Tibial nerve (tissue), 4 donors: ENCODE data around the gene MED31. TPM values are rescaled to one million over a fixed set of nuclear protein-coding genes. Genes with fewer than 3 reads are reported as not detected.

Experiments used
- DNase-seq, 2 donors: peaks; one replicate each; pipeline ENCODE4 v3.0.0-alpha.2; 2019; ENCODE audit warnings: low spot score in 2 of 2
- H3K27ac ChIP-seq, 4 donors: fragments of 200-600 bp; sonication (generic) in 3 of 4; one replicate each; pipeline ENCODE4 v1.5.1; 2017 to 2019; ENCODE audit warnings: mild to moderate bottlenecking in 1 of 4
- H3K27me3 ChIP-seq, 2 donors: fragments of 200-600 bp; sonication (generic) in 1 of 2; one replicate each; pipeline versions ENCODE4 v1.5.1 to v1.6.0; 2017 to 2019
- H3K36me3 ChIP-seq, 3 donors: fragments of 200-600 bp; sonication (generic); one replicate each; pipeline ENCODE4 v1.5.1; 2018 to 2019
- H3K4me1 ChIP-seq, 4 donors: fragments of 200-600 bp; sonication (generic) in 3 of 4; one replicate each; pipeline ENCODE4 v1.5.1; 2017 to 2019
- H3K4me3 ChIP-seq, 4 donors: fragments of 200-600 bp; sonication (generic) in 3 of 4; one replicate each; pipeline ENCODE4 v1.5.1; 2017 to 2019; ENCODE audit warnings: mild to moderate bottlenecking in 1 of 4, moderate library complexity in 1 of 4
- H3K9me3 ChIP-seq, 4 donors: fragments of 200-600 bp; sonication (generic) in 3 of 4; one replicate each; pipeline ENCODE4 v1.5.1; 2017 to 2019
- EP300 ChIP-seq, 2 donors: sonication (generic); formaldehyde crosslinking; IDR thresholded peaks; one replicate each; pipeline ENCODE4 v1.6.1; 2017; ENCODE audit warnings: antibody characterized with exemption in 2 of 2, mild to moderate bottlenecking in 1 of 2
- POLR2A ChIP-seq, 2 donors: fragments of 450-650 bp; IDR thresholded peaks; one replicate each; pipeline ENCODE4 v1.6.1; 2017; ENCODE audit warnings: antibody characterized with exemption in 2 of 2, mild to moderate bottlenecking in 2 of 2, moderate library complexity in 2 of 2
- WGBS, 2 donors: methylation state at CpG; one replicate each; pipeline ENCODE4 v1.1.5; 2018; 5-methylcytosine and 5-hydroxymethylcytosine counted together
- total RNA-seq, 4 donors: library from RNA; depleted of rRNA; stranded (reverse); fragments of >200 nt; gene quantifications; one replicate each; pipeline ENCODE4 v1.1.0, GENCODE V29; 2016
- TF ChIP-seq, protein P1 (sequence below), 5 experiments: fragments of 200-600 bp in 3 of 5; fragments of 450-650 bp in 2 of 5; sonication (generic) in 3 of 5; IDR thresholded peaks; one replicate each; pipeline ENCODE4 v1.5.1; 2016 to 2019; ENCODE audit warnings: antibody characterized with exemption in 5 of 5, mild to moderate bottlenecking in 3 of 5, moderate library complexity in 2 of 5

MED31 gene
- total RNA-seq, 4 donors from 2014 or later, result 4.5 to 12.6 (median 6.6) TPM

DNA sequence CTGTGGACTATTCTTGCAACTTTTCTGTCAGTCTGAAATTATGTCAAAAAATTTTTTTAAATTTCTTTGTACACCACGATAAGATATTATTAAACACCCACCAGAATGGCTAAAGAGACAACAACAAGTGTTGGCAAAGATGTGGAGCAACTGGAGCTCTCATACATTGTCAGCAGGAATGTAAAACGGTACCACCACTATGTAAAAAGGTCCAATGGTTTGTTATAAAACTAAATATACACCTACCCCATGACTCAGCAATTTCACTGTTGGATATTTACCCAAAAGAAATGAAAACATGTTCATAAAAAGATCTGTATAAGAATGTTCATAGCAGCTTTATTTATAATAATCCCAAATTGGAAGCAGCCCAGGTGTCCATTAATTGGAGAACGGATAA, 18.1 kb downstream of the MED31 start:
- no peaks in the 10 kb centered on the region for H3K27me3 ChIP-seq
- no peak overlapping the region for H3K4me3 ChIP-seq
- no peak for DNase-seq
- H3K4me1 ChIP-seq, result peaks cover 0 to 12% (median 0%) of the 10 kb centered on the region in 4 donors
- TF ChIP-seq EP300 (IDR thresholded peaks at IDR 0.05) (no peak), POLR2A (IDR thresholded peaks at IDR 0.05) (no peak)
- TF ChIP-seq, protein P1, sequence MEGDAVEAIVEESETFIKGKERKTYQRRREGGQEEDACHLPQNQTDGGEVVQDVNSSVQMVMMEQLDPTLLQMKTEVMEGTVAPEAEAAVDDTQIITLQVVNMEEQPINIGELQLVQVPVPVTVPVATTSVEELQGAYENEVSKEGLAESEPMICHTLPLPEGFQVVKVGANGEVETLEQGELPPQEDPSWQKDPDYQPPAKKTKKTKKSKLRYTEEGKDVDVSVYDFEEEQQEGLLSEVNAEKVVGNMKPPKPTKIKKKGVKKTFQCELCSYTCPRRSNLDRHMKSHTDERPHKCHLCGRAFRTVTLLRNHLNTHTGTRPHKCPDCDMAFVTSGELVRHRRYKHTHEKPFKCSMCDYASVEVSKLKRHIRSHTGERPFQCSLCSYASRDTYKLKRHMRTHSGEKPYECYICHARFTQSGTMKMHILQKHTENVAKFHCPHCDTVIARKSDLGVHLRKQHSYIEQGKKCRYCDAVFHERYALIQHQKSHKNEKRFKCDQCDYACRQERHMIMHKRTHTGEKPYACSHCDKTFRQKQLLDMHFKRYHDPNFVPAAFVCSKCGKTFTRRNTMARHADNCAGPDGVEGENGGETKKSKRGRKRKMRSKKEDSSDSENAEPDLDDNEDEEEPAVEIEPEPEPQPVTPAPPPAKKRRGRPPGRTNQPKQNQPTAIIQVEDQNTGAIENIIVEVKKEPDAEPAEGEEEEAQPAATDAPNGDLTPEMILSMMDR (IDR thresholded peaks at IDR 0.05), result no peak
- peaks cover 0 to 57% (median under 1%) of the 10 kb centered on the region in 3 donors for H3K36me3 ChIP-seq
- no peak overlapping the region for H3K27ac ChIP-seq
- H3K9me3 ChIP-seq, result no peaks in the 10 kb centered on the region
- 93 to 95% methylated on average over 3 of the region's 3 CpGs for WGBS, 2 donors

DNA sequence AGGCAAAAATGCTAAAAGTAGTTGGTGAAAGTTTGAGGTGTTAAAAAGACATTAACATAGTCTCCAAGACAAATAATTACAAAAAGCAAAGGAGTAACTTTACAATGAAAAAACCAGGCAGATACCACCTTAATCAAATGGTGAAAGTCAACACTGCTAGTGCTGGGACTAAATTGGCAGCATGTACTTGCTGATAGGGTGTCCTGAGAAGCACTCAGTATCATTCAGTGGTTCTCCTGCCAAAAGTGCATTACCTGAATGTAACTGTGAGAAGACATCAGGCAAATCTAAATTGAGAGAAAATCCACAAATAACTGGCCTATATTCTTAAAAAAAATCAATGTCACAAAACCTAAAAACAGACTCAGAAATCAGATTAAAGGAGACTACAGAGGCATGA, 18.9 kb downstream of the MED31 start:
- H3K27ac ChIP-seq, result no peak overlapping the region
- no peak overlapping the region for H3K4me3 ChIP-seq
- peaks cover 0 to 5% (median 0%) of the 10 kb centered on the region in 4 donors for H3K4me1 ChIP-seq
- no peak for DNase-seq
- H3K36me3 ChIP-seq, result peaks cover 0 to 65% (median 6%) of the 10 kb centered on the region in 3 donors
- TF ChIP-seq, protein P1 (IDR thresholded peaks at IDR 0.05), result no peak
- TF ChIP-seq POLR2A (IDR thresholded peaks at IDR 0.05) (no peak), EP300 (IDR thresholded peaks at IDR 0.05) (no peak)
- no peaks in the 10 kb centered on the region for H3K27me3 ChIP-seq
- H3K9me3 ChIP-seq, result no peaks in the 10 kb centered on the region

DNA sequence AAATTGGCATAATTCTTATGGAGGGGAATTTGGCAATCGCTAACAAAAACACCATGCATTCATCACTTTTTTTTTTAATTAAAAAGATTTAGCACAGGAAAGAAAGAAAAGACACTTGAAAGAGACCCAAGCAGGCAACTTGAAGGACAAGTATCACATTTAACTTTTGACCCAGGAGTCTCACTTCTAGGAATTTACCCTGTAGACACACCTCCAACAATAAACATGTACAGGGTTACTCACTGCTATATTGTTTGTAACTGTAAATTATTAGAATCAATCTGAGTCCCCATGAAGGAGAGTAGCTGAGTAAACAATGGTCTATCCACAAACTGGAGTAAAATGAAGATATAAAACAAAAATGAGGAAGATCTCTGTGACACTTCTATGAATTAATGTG, 21.0 kb downstream of the MED31 start:
- H3K36me3 ChIP-seq, result peaks cover 0 to 86% (median 6%) of the 10 kb centered on the region in 3 donors
- WGBS, 2 donors, result 98 to 100% methylated on average over 1 of the region's 1 CpG
- H3K4me3 ChIP-seq, result no peak overlapping the region
- no peaks in the 10 kb centered on the region for H3K4me1 ChIP-seq
- H3K27ac ChIP-seq, result no peak overlapping the region
- no peak for DNase-seq
- TF ChIP-seq EP300 (IDR thresholded peaks at IDR 0.05) (no peak), POLR2A (IDR thresholded peaks at IDR 0.05) (no peak)
- TF ChIP-seq, protein P1 (IDR thresholded peaks at IDR 0.05), result no peak
- no peaks in the 10 kb centered on the region for H3K27me3 ChIP-seq
- H3K9me3 ChIP-seq, result no peaks in the 10 kb centered on the region

DNA sequence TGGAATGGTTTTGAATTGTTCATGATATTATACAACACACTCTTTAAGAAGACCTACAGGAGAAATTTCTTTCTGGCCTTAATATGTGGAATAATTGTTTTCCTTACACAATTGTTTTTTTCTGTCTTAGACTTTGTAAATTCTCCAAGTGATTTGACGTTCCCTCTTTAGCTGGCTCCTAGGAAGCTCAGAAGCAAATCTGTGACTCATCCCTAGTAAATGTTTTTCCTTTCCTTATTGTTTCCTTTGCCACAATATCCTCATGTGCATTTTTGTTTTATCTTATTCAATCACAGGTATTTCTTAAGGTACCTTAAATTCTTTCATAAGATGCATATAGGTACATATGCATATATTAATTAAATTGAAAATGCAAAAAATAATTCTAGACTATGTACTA, 24.4 kb downstream of the MED31 start:
- Histone ChIP-seq H3K27ac (no peak overlapping the region), H3K36me3 (peaks cover 0 to 88% (median 9%) of the 10 kb centered on the region in 3 donors), H3K4me3 (no peak overlapping the region), H3K4me1 (no peaks in the 10 kb centered on the region), H3K27me3 (no peaks in the 10 kb centered on the region), H3K9me3 (no peaks in the 10 kb centered on the region)
- DNase-seq, result no peak
- 63 to 64% methylated on average over 1 of the region's 1 CpG for WGBS, 2 donors
- no peak for TF ChIP-seq EP300 (IDR thresholded peaks at IDR 0.05)
- no peak for TF ChIP-seq POLR2A (IDR thresholded peaks at IDR 0.05)
- TF ChIP-seq, protein P1 (IDR thresholded peaks at IDR 0.05), result no peak

DNA sequence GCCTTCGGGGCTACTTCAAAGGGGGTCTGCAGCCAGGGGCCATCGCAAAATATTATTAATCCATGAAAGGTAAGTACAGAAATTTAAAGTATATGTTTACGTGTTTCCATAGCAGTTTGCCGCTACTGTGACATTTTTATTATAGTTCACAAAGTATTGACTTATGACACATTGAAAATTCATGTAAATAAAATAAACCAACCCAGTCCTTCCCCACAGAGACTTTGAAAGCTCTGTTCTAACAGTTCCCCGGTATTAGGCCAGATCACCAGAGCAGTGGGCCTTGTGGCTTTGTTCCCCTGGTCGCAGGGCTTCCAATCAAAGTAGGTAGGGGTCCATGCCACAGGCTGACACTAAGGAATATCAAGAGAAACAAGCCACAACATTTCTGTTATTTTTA, 24.8 kb downstream of the MED31 start:
- Histone ChIP-seq H3K4me3 (no peak overlapping the region), H3K27ac (no peak overlapping the region), H3K27me3 (no peaks in the 10 kb centered on the region), H3K4me1 (no peaks in the 10 kb centered on the region), H3K36me3 (peaks cover 0 to 88% (median 9%) of the 10 kb centered on the region in 3 donors), H3K9me3 (no peaks in the 10 kb centered on the region)
- TF ChIP-seq, protein P1 (IDR thresholded peaks at IDR 0.05), result no peak
- no peak for TF ChIP-seq POLR2A (IDR thresholded peaks at IDR 0.05)
- TF ChIP-seq EP300 (IDR thresholded peaks at IDR 0.05), result no peak
- no peak for DNase-seq
- WGBS, 2 donors, result 84 to 89% methylated on average over 6 of the region's 6 CpGs
